ENCODE results near the gene SYCN. TPM values are rescaled to one million over a fixed set of nuclear protein-coding genes. Genes with fewer than 3 reads are reported as not detected.
A peak's percentile ranks its signal among the peaks of the same experiment; 100 is the strongest.

The SYCN gene
- total RNA-seq, 1 donor = not detected

GRCh38 chr19:39170386-39171231 lies 33.5 kb downstream of the SYCN start:
- H3K4me3 ChIP-seq (ENCODE audit: low read depth, low read length) = no peak overlapping the region
- TF ChIP-seq CTCF (IDR thresholded peaks at IDR 0.05; ENCODE audit: insufficient read depth, low read depth, low read length) = no peak
- DNase-seq (ENCODE audit: low read depth) = no peak

GRCh38 chr19:39169143-39169810 lies 34.8 kb downstream of the SYCN start:
- no peak for TF ChIP-seq CTCF (IDR thresholded peaks at IDR 0.05; ENCODE audit: insufficient read depth, low read depth, low read length)
- DNase-seq (ENCODE audit: low read depth) = no peak

GRCh38 chr19:39168258-39169142 lies 35.6 kb downstream of the SYCN start:
- no peak for TF ChIP-seq CTCF (IDR thresholded peaks at IDR 0.05; ENCODE audit: insufficient read depth, low read depth, low read length)
- H3K4me3 ChIP-seq (ENCODE audit: low read depth, low read length) = no peak overlapping the region
- no peak for DNase-seq (ENCODE audit: low read depth)

More at GRCh38 chr19:39169143-39169810, 34.8 kb downstream of the SYCN start:
- H3K4me3 ChIP-seq (ENCODE audit: low read depth, low read length) = no peak overlapping the region

- H3K4me3 ChIP-seq (ENCODE audit: low read depth, low read length) = no peak overlapping the region
- no peak for DNase-seq (ENCODE audit: low read depth)
- no peak for TF ChIP-seq CTCF (IDR thresholded peaks at IDR 0.05; ENCODE audit: insufficient read depth, low read depth, low read length)
These were observed 36.4 kb downstream of the SYCN start for GRCh38 chr19:39167461-39168257.

- peak; percentile 37 for DNase-seq (ENCODE audit: low read depth)
- no peak overlapping the region for H3K4me3 ChIP-seq (ENCODE audit: low read depth, low read length)
- no peak for TF ChIP-seq CTCF (IDR thresholded peaks at IDR 0.05; ENCODE audit: insufficient read depth, low read depth, low read length)
These were observed 37.3 kb downstream of the SYCN start for GRCh38 chr19:39166571-39167391.
